Measurements from ENCODE around the gene OR13C3.

The OR13C3 gene

DNA sequence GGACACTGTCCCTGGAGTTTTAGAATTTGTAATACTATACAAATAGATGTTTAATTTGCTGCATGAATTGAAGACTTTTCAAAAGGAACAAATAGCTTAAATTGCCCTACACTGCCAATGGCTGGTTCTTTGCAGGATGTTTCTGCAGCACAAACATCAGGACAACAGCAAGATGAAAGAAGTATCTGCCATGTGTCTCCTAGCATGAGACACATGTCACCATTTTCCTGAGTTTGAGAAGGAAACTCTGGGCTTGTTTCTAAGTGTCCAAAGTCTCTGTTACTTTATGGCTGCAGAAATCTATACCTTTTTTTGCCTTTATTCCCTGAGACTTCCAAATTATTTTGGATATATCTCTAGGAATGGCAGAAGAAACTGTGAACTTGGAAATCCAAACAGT lies 33.2 kb downstream of the OR13C3 start:
- H3K4me3 ChIP-seq (replicated peaks; ENCODE audit: low read depth, low read length): no peak overlapping the region
- TF ChIP-seq, protein P1, sequence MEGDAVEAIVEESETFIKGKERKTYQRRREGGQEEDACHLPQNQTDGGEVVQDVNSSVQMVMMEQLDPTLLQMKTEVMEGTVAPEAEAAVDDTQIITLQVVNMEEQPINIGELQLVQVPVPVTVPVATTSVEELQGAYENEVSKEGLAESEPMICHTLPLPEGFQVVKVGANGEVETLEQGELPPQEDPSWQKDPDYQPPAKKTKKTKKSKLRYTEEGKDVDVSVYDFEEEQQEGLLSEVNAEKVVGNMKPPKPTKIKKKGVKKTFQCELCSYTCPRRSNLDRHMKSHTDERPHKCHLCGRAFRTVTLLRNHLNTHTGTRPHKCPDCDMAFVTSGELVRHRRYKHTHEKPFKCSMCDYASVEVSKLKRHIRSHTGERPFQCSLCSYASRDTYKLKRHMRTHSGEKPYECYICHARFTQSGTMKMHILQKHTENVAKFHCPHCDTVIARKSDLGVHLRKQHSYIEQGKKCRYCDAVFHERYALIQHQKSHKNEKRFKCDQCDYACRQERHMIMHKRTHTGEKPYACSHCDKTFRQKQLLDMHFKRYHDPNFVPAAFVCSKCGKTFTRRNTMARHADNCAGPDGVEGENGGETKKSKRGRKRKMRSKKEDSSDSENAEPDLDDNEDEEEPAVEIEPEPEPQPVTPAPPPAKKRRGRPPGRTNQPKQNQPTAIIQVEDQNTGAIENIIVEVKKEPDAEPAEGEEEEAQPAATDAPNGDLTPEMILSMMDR (IDR thresholded peaks at IDR 0.05; ENCODE audit: insufficient read depth, low read length, poor library complexity, severe bottlenecking): no peak
- no peak for DNase-seq (ENCODE audit: extremely low read depth, insufficient read length)
- H3K36me3 ChIP-seq (ENCODE audit: control insufficient read depth, insufficient read depth, low read length): no peaks in the 10 kb centered on the region
- H3K27me3 ChIP-seq (replicated peaks; ENCODE audit: control insufficient read depth, insufficient read depth, low read length): no peaks in the 10 kb centered on the region

DNA sequence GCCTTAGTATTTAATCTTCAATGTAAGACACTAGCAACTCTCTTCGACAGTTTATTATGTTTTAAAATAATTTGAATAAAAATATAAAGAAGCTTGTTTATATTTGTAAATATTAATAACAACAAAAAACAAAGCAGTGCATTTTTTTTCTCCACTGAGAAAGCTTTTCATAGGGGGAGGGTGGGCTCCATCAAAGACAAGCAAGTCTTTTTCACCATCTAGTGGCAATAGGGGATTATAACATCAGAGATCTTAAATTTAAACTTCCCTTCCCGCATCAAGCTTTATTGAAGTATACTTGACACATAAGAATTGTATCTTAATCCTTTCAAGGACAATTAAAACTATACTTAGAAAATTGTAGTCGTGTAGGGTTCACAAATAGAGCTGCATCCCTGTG lies 41.8 kb downstream of the OR13C3 start:
- no peak for DNase-seq (ENCODE audit: extremely low read depth, insufficient read length)

More for the DNA sequence above, 41.8 kb downstream of the OR13C3 start:
- Histone ChIP-seq H3K4me3 (replicated peaks; ENCODE audit: low read depth, low read length) (no peak overlapping the region), H3K36me3 (ENCODE audit: control insufficient read depth, insufficient read depth, low read length) (no peaks in the 10 kb centered on the region), H3K27me3 (replicated peaks; ENCODE audit: control insufficient read depth, insufficient read depth, low read length) (no peaks in the 10 kb centered on the region)
- TF ChIP-seq, protein P1 (IDR thresholded peaks at IDR 0.05; ENCODE audit: insufficient read depth, low read length, poor library complexity, severe bottlenecking): no peak
